GM12878 (cell line): ENCODE data around the gene CEACAM4. TPM values are rescaled to one million over a fixed set of nuclear protein-coding genes. Genes with fewer than 3 reads are reported as not detected.

Experiments used
- ATAC-seq: fragments of 200-7000 bp; cut with Tn5 transposase; 3 replicates; pipeline ENCODE4 v1.9.1; 2020; ENCODE audit warnings: mild to moderate bottlenecking, moderate library complexity
- BruUV-seq: library from RNA; stranded (reverse); fragments of 400-500 nt; replicated peaks from 2 replicates; lab custom pipeline; 2021; lab: Mats Ljungman, UMichigan
- CTCF ChIA-PET: fragments of 300-600 bp; sonication (Branson Sonifier 250); formaldehyde crosslinking; extraction: SDS; loops from one replicate; lab custom pipeline; 2021; ENCODE audit warnings: inconsistent platforms; lab: Yijun Ruan, JAX
- POLR2A ChIA-PET: fragments of 350-600 bp; formaldehyde crosslinking; extraction: SDS; loops from one replicate; lab custom pipeline; 2021; ENCODE audit warnings: inconsistent platforms; lab: Charles Lee
- RAD21 ChIA-PET: fragments of 300-600 bp; sonication (Branson Sonifier 250); formaldehyde crosslinking; loops from one replicate; lab custom pipeline; 2023; ENCODE audit warnings: antibody characterized with exemption; ENCODE audit not compliant: unreplicated experiment; lab: Charles Lee
- SMC1A ChIA-PET: fragments of 300-600 bp; sonication (Branson Sonifier 250); formaldehyde crosslinking; loops from one replicate; lab custom pipeline; 2023; ENCODE audit not compliant: unreplicated experiment, uncharacterized antibody; lab: Charles Lee
- DNase-seq: peaks from one replicate; pipeline ENCODE4 v3.0.0-alpha.2; 2011; ENCODE audit warnings: low read depth, low spot score
- FAIRE-seq: peaks from 3 replicates; lab custom pipeline; 2011; peaks lifted over from hg19 to GRCh38; lab: Jason Lieb, UNC
- H2AFZ ChIP-seq: 2 replicates; pipeline ENCODE4 v1.6.0; 2011; ENCODE audit warnings: low read depth, low read length, control low read depth; ENCODE audit not compliant: control insufficient read depth
- H3K27ac ChIP-seq: 2 replicates; pipeline ENCODE4 v1.5.1; 2011; ENCODE audit warnings: control low read depth; ENCODE audit not compliant: control insufficient read depth, insufficient read depth
- H3K27me3 ChIP-seq, 2 experiments: replicated peaks in 1 of 2; 2 replicates each; pipeline versions ENCODE4 v1.6.0 to v1.6.1; 2011; ENCODE audit warnings: low read length in 1 of 2; ENCODE audit not compliant: control insufficient read depth in 2 of 2, insufficient read depth in 2 of 2
- H3K36me3 ChIP-seq, 2 experiments: 2 replicates each; pipeline ENCODE4 v1.5.1; 2011; ENCODE audit warnings: low read length in 1 of 2; ENCODE audit not compliant: control insufficient read depth in 2 of 2, insufficient read depth in 2 of 2
- H3K4me1 ChIP-seq: 2 replicates; pipeline ENCODE4 v1.6.1; 2011; ENCODE audit warnings: mild to moderate bottlenecking, low read length, moderate library complexity, mixed read lengths; ENCODE audit not compliant: control insufficient read depth, insufficient read depth
- H3K4me2 ChIP-seq: 2 replicates; pipeline ENCODE4 v1.6.0; 2011; ENCODE audit warnings: control low read depth; ENCODE audit not compliant: control insufficient read depth, insufficient read depth
- H3K4me3 ChIP-seq: fragments of 200-600 bp; sonication (generic); 2 replicates; pipeline ENCODE4 v1.5.1; 2016
- H3K79me2 ChIP-seq: 2 replicates; pipeline ENCODE4 v1.6.0; 2011; ENCODE audit warnings: low read length; ENCODE audit not compliant: control insufficient read depth, insufficient read depth
- H3K9ac ChIP-seq: 2 replicates; pipeline ENCODE4 v1.8.0; 2011; ENCODE audit warnings: low read length, control low read depth, mixed read lengths; ENCODE audit not compliant: control insufficient read depth, insufficient read depth
- H3K9me3 ChIP-seq: replicated peaks from 3 replicates; pipeline ENCODE4 v1.5.1; 2011; ENCODE audit warnings: mild to moderate bottlenecking, low read length; ENCODE audit not compliant: control insufficient read depth, insufficient read depth
- H4K20me1 ChIP-seq: 2 replicates; pipeline ENCODE4 v1.6.0; 2011; ENCODE audit not compliant: control insufficient read depth, insufficient read depth
- BCL11A ChIP-seq: IDR thresholded peaks from 2 replicates; pipeline ENCODE4 v1.6.1; 2011; ENCODE audit warnings: low read depth, low read length
- EED ChIP-seq: sonication (generic); IDR thresholded peaks from 2 replicates; pipeline ENCODE4 v1.6.1; 2016; ENCODE audit warnings: antibody characterized with exemption, low read depth
- LARP7 ChIP-seq: fragments of 450-650 bp; IDR thresholded peaks from 2 replicates; pipeline ENCODE4 v1.6.1; 2017; ENCODE audit warnings: mild to moderate bottlenecking
- NR2F1 ChIP-seq: fragments of 450-650 bp; conservative IDR thresholded peaks from 2 replicates; pipeline ENCODE4 v1.6.1; 2017; ENCODE audit warnings: mild to moderate bottlenecking
- SREBF1 ChIP-seq: IDR thresholded peaks from 2 replicates; pipeline ENCODE4 v1.6.1; 2012; ENCODE audit warnings: mild to moderate bottlenecking, low read length
- ZNF687 ChIP-seq: fragments of 450-650 bp; IDR thresholded peaks from 2 replicates; pipeline ENCODE4 v1.6.1; 2017; ENCODE audit warnings: mild to moderate bottlenecking, moderate library complexity
- WGBS: methylation state at CpG from one replicate; pipeline ENCODE4 v1.1.6; 2016; ENCODE audit warnings: low lambda C conversion rate; ENCODE audit not compliant: insufficient replicate concordance, insufficient coverage; ENCODE audit errors: missing lambda C conversion rate; 5-methylcytosine and 5-hydroxymethylcytosine counted together
- in situ Hi-C: fragments of 300-500 bp; cut with MboI; formaldehyde crosslinking; loops from 9 replicates; pipeline ENCODE4 v1.14.3; 2018; ENCODE audit warnings: mixed read lengths
- intact Hi-C: fragments of 100-400 bp; cut with micrococcal nuclease; formaldehyde crosslinking; loops from one replicate; pipeline ENCODE4 v1.14.2; 2022; ENCODE audit not compliant: unreplicated experiment
- polyA plus RNA-seq, 11 experiments: library from polyadenylated mRNA; depleted of rRNA in 4 of 11; unstranded in 6 of 11; stranded (reverse) in 5 of 11; fragments of >200 nt; fragmentation: Nextera tagmentation in 4 of 11; fragmentation: Illumina TruSeq in 1 of 11; extraction: Ambion mirVana in 4 of 11; extraction: Trizol in 1 of 11; gene quantifications; 1 replicate in 1 of 11; 2 replicates in 10 of 11; pipeline versions ENCODE4 v1.2.1 to v1.2.3, GENCODE V29; 2011 to 2016; ENCODE audit warnings: inconsistent platforms in 2 of 11, missing spikeins in 2 of 11, low read depth in 1 of 11
- total RNA-seq, 4 experiments: library from RNA; depleted of rRNA in 3 of 4; stranded (reverse); fragments of >200 nt in 3 of 4; fragmentation: Illumina TruSeq in 1 of 4; extraction: Trizol in 1 of 4; gene quantifications; 2 replicates each; pipeline versions ENCODE4 v1.2.1 to v1.2.3, GENCODE V29; 2013 to 2021

CEACAM4 gene
- total and polyA plus RNA-seq, 10 of the 15 experiments (the other 5 are each of a cell fraction or from before 2014, with no cell fraction given) = not detected

DNA sequence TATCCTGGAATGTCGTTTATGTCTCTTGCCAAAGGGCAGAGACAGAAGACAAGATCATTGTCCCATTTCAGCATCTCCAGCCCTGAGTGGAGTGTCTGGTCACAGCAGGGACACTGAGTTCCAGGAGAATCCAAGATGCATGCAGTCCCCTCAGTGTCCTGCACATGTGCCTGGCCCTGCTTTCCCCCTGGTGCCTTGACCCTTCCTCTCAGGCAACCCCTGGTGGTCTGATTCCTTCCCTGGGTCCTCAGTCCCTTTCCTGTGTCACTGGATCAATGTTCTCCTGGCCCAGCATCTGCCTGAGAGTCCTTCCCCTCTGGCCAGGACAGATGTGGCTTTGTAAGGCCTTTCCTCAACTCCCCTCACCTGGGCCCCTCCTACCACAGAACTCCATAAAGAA is 41.9 kb downstream of the CEACAM4 start:
- ChIA-PET POLR2A (no interaction called here), RAD21 (no interaction called here)
- Histone ChIP-seq H3K9me3 (peaks cover 14% of the 10 kb centered on the region), H3K36me3 (no peaks in the 10 kb centered on the region), H3K4me3 (no peak overlapping the region), H3K9ac (no peak overlapping the region), H3K4me2 (no peak overlapping the region), H3K27me3 (no peaks in the 10 kb centered on the region), H3K4me1 (no peaks in the 10 kb centered on the region), H2AFZ (no peak overlapping the region), H3K79me2 (no peaks in the 10 kb centered on the region)
- in situ Hi-C loops = no loop called here
- no peak for DNase-seq
- TF ChIP-seq EED (no peak), LARP7 (no peak), NR2F1 (no peak), BCL11A (no peak), SREBF1 (no peak), ZNF687 (no peak)
- TF ChIP-seq, all 136 proteins: peak for 0
- H4K20me1 ChIP-seq = no peaks in the 10 kb centered on the region; the same call in 1 of the 2 replicates
- ChIA-PET SMC1A (no interaction called here), CTCF (interaction anchor here (0.9 kb wide), 1 partner anchor 15 kb away, joined by 3 read pairs; no protein-coding TSS in a partner anchor)
- ATAC-seq (no peak), FAIRE-seq (no peak)
- no TSS peak for BruUV-seq
- intact Hi-C loops = no loop called here
- WGBS = 83% methylated on average over 1 of the region's 1 CpG
- no peak overlapping the region for H3K27ac ChIP-seq
